HG02623 (cell line): Measurements from ENCODE around the gene GMEB2.
A peak's percentile ranks its signal among the peaks of the same experiment; 100 is the strongest.
"Not testable (repeated sequence)": the region's sequence is repeated elsewhere in the genome, so short reads cannot be mapped to it uniquely, and the experiment has no call there.

ENCODE experiments used
- ATAC-seq: cut with Tn5 transposase; IDR thresholded peaks from one replicate; pipeline ENCODE4 v1.9.1; 2021; ENCODE audit warnings: moderate library complexity; ENCODE audit not compliant: unreplicated experiment

The GMEB2 gene

DNA sequence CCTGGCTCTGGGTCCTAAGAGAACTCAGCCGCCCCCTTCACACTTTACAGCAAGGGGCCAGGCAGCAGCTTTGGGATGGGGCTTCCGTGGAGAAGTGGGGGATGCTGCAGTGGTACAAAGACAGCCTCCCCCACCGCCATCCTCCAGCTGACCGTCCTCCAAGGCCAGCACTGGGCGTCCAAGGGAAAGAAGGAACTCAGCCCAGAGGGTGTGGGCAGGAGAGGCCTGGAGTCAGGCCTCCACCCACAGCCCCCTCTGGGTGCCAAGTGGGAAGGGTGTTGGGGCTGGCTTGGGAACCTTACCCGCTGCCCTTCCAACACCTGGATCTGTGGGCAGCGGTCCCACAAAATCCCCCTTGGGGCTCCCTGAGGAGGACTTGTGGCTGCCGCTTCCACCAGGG is 13.2 kb upstream of the GMEB2 start:
- no peak for ATAC-seq

DNA sequence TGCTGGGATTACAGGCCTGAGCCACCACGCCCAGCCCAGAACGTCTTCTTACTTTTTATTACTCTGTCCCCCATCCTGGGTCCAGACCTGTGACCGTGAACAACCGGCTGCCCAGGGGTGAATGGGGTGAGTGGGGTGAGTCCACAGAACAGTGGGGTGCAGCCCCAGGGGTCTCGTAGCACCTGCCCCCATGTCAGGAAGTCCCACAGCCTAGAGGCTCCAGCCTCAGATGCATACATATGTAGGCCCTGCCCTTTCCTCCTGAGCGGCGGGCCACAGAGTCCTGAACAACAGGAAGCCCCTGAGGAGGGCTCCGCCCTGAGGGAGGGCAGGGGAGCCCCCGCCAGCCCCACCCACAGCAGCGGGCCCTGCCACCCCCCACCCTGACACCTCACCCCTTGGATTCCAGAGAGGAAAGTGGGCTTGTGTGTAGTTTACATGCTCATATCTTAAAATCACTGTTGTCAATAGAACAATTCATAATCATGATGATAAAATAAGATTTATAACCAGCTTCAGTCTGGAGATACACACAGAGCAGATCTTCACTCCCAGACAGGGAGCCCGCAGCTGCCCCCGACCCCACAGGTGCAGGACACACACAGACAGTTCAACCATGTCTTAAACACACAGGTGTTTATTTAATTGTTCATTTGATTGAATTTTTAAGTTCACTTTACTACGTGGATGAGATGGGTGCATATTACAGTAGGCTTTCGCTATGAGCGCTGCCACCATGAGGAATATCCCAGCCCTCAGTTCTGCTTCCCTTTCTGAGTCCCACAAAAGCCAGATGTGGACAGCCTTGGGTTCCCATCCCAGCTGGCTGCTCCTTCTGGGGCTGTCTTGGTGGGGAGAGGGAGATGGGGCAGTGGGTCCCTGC is 12.4 kb upstream of the GMEB2 start:
- ATAC-seq = no peak

DNA sequence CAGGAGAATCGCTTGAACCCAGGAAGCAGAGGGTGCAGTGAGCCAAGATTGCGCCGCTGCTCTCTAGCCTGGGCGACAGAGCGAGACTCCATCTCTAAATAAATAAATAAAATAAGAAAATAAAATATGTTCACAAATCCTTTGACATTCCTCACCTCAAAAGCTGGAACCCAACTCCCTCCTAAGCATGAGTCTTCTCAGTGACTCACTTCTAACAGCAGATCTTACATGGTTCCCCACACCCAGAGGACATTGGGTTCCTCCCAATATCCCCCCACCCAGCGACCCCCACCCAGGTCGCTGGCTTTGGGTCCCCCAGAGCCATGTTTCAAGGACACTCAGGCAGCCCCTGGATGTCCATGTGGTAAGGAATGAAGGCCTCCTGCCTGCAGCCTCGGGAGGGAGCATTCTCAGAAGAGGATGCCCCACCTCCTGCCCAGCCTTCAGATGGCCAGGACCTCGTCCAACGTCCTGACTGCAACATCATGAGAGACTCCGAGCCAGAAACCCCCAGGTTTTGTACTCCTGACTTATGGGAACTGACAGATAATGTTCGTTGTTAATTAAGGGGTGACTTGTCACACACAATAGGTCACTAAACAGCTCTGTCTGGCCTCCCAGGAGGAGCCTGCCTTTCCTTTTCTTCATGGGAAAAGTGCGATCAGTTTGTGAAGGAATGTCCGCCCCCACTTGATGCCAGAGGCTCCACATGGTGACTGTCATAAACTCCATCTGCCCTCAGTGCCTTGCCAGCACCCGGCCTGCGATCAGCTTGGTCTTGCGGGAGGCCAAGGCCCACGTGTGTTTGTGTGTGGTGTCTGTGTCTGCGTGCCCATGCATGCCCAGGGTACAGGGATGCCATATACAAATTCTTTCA is 10.1 kb upstream of the GMEB2 start:
- no peak for ATAC-seq

DNA sequence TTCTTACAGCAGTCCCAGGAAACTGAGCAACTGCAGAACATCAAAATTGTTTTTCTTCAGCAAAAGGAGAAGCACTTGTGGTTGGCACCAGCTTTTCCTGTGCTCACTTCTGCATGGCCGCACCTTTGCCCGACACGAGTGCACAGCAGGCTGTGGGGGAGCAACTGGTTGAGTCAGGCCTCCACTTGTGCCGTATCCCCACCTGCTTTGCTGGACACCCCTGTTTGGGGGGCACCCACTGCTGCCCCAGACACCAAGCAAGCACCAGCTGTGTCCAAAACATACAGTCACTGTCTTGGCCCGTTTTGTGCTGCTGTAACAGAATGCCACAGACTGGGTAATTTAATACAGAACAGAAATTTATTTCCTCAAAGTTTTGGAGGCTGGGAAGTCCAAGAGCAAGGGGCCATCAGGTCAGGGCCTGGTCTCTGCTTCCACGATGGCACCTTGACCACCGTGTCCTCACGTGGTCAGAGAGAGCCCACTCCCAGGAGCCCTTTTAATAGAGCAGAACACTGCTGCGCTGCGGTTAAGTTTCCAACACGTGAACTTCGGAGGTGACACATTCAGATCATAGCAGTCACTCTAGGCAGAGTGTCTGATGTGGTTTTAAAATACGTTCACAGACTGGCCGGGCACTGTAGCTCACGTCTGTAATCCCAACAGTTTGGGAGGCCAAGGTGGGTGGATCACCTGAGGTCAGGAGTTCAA is 8.7 kb upstream of the GMEB2 start:
- no peak for ATAC-seq

DNA sequence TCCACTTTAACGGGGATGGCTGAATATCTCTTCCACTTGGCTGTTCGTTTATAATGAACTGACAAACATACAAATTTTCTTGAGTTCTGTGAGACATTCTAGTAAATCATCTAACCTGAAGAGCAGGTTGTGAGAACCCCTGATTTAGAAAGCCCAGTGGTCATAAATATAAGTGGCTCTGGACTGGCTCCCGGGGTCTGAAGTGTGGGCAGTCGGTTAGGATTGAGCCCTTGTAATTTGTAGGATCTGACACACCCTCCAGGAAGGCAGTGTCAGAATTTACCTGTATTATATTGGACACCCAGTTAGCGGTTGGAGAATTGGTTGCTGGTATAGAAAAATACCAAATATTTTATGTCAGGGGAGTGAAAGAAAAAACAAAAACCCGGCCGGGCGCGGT is 6.8 kb upstream of the GMEB2 start:
- ATAC-seq = no peak

DNA sequence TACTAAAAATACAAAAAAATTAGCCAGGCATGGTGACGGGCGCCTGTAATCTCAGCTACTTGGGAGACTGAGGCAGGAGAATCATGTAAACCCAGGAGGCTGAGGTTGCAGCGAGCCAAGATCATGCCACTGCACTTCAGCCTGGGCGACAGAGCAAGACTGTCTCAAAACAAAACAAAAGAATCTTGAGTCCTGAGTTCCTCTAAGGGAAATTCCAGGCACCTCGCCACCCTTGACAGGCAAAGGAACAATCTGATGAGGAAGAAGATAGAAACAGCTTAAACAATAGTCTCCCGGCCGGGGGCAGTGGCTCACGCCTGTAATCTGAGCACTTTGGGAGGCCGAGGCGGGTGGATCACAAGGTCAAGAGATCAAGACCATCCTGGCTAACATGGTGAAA is 4.5 kb upstream of the GMEB2 start:
- ATAC-seq = not testable (repeated sequence)

DNA sequence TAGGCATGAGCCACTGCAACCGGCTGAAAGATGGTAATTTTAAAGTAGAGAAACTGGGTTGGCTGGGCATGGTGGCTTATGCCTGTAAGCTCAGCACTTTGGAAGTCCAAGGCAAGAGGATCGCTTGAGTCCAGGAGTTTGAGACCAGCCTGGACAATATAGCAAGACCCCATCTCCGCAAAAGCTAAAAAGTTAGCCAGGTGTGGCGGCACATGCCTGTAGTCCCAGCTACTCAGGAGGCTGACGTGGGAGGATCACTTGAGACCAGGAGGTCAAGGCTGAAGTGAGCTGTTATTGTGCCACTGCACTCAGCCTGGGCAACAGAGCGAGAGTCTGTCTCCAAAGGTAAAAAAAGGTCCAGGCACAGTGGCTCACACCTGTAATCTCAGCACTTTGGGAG is 4.1 kb upstream of the GMEB2 start:
- not testable (repeated sequence) for ATAC-seq

DNA sequence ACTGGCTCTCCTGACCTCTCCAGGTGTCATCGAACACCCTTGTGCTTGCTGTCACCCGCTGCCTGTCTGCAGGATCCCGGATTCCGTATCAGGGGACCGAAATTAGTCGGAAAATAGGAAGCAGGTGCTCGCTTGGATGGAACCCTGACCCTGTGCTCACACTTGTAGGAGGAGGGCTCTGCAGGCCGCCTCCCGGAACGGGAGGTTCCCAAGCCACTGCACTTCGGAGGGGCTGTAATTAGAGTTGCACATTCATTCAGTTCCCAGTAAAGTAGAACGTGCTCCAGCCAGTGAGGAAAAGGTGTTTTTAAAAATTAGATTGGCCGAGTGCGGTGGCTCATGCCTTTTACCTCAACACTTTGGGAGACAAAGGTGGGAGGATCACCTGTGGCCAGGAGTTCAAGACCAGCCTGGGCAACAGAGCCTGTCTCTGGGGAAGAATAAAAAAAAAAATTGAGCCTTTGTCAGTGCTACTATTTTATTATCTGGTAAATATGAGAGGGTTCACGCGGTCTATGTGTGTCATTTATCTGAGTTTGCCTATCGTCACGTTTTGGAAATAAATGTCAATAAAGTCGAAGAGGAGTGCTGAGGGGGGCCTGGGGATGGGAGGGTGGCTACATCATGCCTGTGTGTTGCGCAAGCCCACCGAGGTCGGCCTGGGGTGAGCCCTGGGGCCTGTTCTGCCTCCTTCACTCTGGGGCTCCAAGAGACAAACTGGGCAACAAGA is 1.5 kb upstream of the GMEB2 start:
- no peak for ATAC-seq

DNA sequence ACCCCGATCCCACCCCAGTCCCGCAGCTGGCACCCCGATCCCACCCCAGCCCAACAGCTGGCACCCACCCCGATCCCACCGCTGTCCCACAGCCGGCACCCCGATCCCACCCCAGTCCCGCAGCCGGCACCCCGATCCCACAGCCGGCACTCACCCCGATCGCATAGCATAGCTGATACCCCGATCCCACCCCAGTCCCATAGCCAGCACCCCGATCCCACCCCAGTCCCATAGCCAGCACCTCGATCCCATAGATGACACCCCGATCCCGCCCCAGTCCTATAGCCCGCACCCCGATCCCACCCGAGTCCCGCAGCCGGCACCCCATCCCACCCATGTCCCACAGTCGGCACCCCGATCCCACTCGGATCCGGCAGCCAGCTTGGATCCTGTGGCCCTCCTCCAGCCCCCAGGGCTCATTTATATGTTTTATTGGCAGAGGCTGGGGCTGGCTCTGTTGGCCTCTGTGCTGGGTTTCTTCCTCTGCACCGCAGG is 897 bp upstream of the GMEB2 start:
- no peak for ATAC-seq

DNA sequence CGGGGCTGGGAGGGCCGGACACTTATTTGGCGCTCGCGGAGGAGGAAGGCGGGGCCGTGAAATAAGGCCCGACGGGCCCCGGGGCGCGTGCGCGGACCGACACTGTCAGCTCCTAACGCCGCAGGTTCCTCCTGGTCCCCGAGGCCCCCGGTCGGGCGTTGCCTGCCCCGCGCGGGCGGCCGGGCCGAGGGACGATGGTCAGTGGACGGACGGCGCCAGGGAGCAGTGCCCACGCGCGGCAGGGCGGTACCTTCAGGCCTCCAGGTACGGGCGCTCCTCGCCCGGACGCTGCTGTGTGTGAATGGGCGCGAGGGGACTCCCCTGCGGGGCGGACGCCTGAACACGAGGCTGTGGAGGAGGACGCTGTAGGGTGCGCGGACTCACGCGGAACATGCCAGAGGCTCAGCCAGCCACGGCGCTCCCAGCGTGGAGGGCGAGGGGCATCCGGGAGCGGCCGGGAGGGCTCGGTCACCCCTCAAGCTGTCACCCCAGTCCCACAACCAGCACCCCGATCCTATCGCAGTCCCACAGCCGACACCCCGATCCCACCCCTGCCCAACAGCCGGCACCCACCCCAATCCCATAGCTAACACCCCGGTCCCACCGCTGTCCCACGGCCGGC is 339 bp upstream of the GMEB2 start:
- ATAC-seq = peak; percentile 71

DNA sequence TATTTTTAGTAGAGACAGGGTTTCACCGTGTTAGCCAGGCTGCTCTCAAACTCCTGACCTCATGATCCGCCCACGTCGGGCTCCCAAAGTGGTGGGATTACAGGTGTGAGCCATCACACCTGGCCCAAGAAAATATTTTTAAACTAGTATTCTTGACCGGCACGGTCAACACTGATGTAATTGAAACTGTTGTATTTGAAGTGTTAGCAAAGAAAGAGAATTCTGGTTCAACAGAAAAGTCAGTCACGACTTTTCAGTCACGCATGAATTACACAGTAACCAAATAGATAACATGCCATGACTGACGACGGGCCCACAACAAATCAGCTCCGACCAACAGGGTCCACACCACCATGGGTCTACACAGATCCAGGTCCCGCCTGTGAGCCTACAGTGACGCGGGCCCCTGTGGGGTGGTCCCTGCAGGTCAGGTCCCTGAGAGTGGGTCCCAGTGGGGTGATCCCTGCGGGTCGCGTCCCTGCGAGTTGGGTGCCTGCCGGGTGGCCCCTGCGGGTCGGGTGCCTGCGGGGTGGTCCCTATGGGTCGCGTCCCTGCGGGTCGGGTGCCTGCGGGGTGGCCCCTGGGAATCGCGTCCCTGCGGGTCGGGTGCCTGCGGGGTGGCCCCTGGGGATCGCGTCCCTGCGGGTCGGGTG is 1.0 kb downstream of the GMEB2 start:
- no peak for ATAC-seq

DNA sequence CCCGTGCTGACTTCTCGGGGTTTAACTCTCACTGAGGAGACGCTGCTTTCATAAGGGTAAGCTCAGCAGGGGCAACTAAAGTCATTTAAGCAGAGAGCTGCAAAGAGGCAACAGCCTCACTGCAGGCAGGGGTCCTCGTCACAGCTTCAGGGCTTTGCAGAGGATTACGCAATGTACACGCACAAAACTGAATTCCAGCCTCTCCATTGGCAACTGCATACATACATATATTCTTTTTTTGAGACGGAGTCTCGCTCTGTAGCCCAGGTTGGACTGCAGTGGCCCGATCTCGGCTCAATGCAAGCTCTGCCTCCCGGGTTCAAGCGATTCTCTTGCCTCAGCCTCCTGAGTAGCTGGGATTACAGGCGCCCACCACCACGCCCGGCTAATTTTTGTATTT is 2.4 kb downstream of the GMEB2 start:
- no peak for ATAC-seq

DNA sequence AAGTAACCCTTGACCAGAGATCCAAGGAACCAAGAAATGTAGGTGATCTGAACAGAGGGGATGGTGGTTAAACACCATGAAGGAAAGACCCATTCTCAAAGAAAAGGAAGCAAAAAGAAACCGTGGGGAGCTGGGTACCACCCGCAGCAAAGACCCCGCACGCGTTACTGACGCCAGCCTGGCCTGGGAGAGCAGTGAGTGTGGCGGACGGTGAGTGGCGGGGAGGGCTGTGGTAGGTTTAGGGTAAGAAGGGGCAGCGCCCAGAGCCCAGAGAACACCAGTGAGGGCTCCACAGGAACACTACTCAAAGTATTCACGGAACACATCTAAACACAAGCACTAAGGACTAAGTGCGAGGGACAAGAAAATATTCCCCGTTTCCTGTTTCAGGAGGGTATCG is 4.2 kb downstream of the GMEB2 start:
- ATAC-seq = no peak

DNA sequence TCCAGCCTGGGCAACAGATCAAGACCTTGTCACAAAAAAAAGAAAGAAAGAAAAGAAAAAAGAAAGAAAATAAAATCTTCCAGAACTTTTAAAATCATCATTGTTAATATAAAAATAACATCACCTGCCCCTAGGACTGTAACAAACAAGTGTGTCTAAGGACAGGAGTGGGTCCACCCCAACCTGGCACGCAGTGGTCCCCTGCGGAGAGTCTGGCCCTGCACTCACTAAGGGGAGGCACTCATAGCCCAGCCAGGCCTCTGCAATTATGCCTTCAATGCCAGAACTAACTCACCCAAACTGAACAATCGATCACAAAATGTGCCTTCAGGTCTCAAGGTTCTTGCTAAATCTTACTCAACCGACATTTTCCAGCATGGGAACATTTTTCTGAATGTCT is 4.8 kb downstream of the GMEB2 start:
- no peak for ATAC-seq

DNA sequence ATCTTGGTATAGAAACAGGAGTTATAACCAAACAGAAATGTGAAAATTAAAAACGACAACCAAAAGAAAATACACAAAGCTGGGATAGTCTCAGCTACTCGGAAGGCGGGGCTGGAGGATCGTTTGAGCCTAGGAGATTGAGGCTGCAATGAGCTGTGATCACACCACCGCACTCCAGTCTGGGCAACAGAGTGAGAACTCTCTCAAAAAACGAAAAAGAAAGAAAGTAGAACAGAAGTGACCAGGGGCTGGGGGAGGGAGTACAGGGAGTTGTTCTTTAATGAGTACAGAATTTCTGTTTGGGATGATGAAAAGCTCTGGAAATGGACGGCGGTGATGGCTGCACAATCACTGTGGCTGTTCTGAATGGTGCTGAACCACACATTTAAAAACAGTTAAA is 5.9 kb downstream of the GMEB2 start:
- ATAC-seq = no peak

DNA sequence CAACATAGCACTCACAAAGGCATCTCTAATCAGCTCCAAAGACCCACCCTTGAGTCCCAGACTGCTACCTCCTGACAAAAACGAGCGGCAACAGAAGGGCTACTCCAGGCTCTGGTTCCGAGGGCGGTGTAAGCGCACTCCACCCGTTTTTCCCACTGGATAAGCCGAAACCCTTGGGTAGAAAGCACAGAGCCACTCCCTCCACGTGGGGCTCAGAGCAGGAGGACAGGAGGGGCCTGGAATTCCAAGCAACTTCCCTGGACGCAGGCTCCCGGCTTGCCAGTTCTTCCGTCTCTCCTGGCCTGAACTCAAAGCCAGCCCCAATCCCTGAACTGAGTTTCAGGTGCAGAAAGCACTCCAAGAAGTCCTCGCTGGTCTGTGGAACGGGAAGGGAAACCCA is 7.4 kb downstream of the GMEB2 start:
- no peak for ATAC-seq

DNA sequence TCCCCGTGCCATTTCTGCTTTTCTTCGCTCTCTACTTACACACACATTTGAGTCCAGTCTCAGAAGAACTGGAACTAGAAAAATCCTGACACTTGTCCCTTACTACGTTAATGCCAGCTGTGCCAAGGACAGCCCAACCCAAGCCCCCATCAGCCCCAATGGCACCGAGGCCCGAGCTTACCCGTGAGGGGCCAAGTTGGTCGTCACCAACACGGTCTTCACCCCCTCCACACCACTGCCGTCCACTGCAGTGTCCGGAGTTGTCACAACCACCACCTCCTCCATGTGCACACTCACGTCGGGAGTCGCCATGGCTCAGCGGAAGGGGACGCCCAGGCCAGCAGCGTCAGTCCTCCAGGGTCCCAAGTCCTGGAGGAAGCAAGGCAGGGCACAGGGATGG is 7.8 kb downstream of the GMEB2 start:
- ATAC-seq = no peak

DNA sequence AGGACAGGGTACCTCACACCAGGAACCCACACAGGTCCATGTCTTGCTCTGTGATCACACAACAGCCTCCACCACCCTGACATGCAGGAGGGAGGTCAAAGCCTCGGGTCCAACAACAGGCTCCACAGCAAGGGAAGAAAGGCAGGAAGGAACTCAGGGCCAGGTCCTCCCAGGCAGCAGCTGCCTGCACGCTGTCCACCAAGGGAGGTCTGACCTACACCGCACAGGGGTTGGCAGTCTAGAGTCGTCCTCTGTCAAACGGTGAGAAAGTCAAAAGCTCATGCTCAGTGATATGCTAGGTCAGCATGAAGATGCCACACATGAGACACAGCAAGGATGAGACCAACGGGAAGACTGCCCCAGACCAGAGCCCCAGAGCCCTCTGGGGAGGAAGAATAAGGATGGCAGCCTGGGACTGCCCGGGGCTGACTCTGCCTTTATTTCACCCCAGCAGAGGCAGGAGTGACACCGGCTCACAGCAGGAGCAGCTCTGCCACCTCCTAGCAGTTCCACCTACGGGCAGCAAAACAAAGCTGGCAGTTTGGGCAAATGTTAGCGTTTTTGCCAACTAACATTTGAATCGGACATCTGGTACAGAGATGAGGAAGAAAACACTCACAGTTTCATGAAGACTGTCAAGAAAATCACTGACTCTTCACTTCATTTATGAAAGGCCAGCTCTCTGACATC is 8.5 kb downstream of the GMEB2 start:
- ATAC-seq = no peak

DNA sequence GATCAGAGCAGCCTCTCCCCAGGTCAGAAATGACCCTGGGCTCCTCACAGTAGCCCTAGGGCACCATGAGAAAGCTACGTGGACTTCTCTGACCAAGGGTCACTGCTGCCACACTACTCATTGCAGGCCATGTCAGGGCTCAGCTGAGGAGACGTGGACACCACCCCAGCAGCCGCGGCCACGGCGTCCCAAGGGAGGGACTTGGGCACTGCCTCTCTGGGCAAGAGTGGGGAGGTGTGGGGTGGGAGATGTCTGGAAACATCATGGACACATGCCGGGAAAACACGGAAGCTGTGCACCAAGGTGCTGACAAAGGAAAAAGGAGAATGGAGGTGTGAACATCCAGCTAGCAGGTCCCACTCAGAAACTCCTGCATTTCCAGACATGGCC is 9.0 kb downstream of the GMEB2 start:
- ATAC-seq = no peak
